ENCODE measurements around the gene NT5C1A.

The NT5C1A gene

GRCh38 chr1:39692152-39693074, 20.5 kb upstream of the NT5C1A start:
- H3K4ac ChIP-seq (ENCODE audit: low read depth in 1 of 2, low read length in 2 of 2): no peak overlapping the region
- H2AK5ac ChIP-seq (ENCODE audit: low read length, severe bottlenecking): no peak overlapping the region
- no peak overlapping the region for H2AFZ ChIP-seq (ENCODE audit: low read depth, low read length)
- no peak overlapping the region for H3K18ac ChIP-seq (ENCODE audit: low read depth in 1 of 2, low read length in 2 of 2)
- no peak for DNase-seq
- H2BK12ac ChIP-seq (ENCODE audit: low read length in 2 of 2): no peak overlapping the region
- H3K4me3 ChIP-seq (ENCODE audit: insufficient read depth in 1 of 2, low read depth in 1 of 2, low read length in 2 of 2): no peak overlapping the region
- H4K8ac ChIP-seq (ENCODE audit: low read length): no peak overlapping the region
- peaks cover 91 to 95% of the 10 kb centered on the region in 2 experiments for H3K27me3 ChIP-seq (ENCODE audit: control insufficient read depth in 1 of 2, insufficient read depth in 1 of 2, low read length in 2 of 2)
- H3K4me2 ChIP-seq (ENCODE audit: low read length, poor library complexity, severe bottlenecking): no peak overlapping the region
- H3K23ac ChIP-seq (ENCODE audit: low read length in 2 of 2): peak overlapping the region in 1 of 2 experiments; percentile 32
- H3K9ac ChIP-seq (ENCODE audit: low read length): no peak overlapping the region
- H3K4me1 ChIP-seq (ENCODE audit: control insufficient read depth, insufficient read depth, low read depth, low read length): peaks cover 14% of the 10 kb centered on the region
- no peaks in the 10 kb centered on the region for H3K79me1 ChIP-seq (replicated peaks; ENCODE audit: low read length, poor library complexity, severe bottlenecking)
- no peak overlapping the region for H3K14ac ChIP-seq (ENCODE audit: low read length in 2 of 2)
- no peak overlapping the region for H2BK5ac ChIP-seq (ENCODE audit: low read depth, low read length, poor library complexity, severe bottlenecking)
- no peak overlapping the region for H2BK15ac ChIP-seq (ENCODE audit: low read depth, poor library complexity, severe bottlenecking)
- no peak overlapping the region for H2BK120ac ChIP-seq (ENCODE audit: low read depth, low read length)
- 14% methylated on average over 54 of the region's 56 CpGs for WGBS
- H4K91ac ChIP-seq (ENCODE audit: low read length): no peak overlapping the region
- H3K27ac ChIP-seq (ENCODE audit: low read length, poor library complexity, severe bottlenecking): no peak overlapping the region
- H3K36me3 ChIP-seq (ENCODE audit: control insufficient read depth in 1 of 2, insufficient read depth in 2 of 2, low read depth in 1 of 2, low read length in 2 of 2): no peaks in the 10 kb centered on the region
- no peaks in the 10 kb centered on the region for H3K9me3 ChIP-seq (ENCODE audit: control insufficient read depth, low read length)

- H2BK12ac ChIP-seq (ENCODE audit: low read length in 2 of 2): no peak within 1 kb of the TSS
- no peak within 1 kb of the TSS for H3K9ac ChIP-seq (ENCODE audit: low read length)
- 21% methylated on average over 28 of the region's 47 CpGs for WGBS
- H2AK5ac ChIP-seq (ENCODE audit: low read length, severe bottlenecking): no peak within 1 kb of the TSS
- H2BK120ac ChIP-seq (ENCODE audit: low read depth, low read length): no peak within 1 kb of the TSS
- no peaks in the 10 kb centered on the region for H3K36me3 ChIP-seq (ENCODE audit: control insufficient read depth in 1 of 2, insufficient read depth in 2 of 2, low read depth in 1 of 2, low read length in 2 of 2)
- H3K23ac ChIP-seq (ENCODE audit: low read length in 2 of 2): peak within 1 kb of the TSS in 1 of 2 experiments; percentile 75
- no peaks in the 10 kb centered on the region for H3K9me3 ChIP-seq (ENCODE audit: control insufficient read depth, low read length)
- H3K4me2 ChIP-seq (ENCODE audit: low read length, poor library complexity, severe bottlenecking): peak within 1 kb of the TSS; percentile 43
- H4K91ac ChIP-seq (ENCODE audit: low read length): peak within 1 kb of the TSS; percentile 45
- H3K4ac ChIP-seq (ENCODE audit: low read depth in 1 of 2, low read length in 2 of 2): no peak within 1 kb of the TSS
- H3K27ac ChIP-seq (ENCODE audit: low read length, poor library complexity, severe bottlenecking): no peak within 1 kb of the TSS
- no peak within 1 kb of the TSS for H4K8ac ChIP-seq (ENCODE audit: low read length)
- H3K14ac ChIP-seq (ENCODE audit: low read length in 2 of 2): peak within 1 kb of the TSS in 1 of 2 experiments; percentile 44
- H3K27me3 ChIP-seq (ENCODE audit: control insufficient read depth in 1 of 2, insufficient read depth in 1 of 2, low read length in 2 of 2): peaks cover 92 to 95% of the 10 kb centered on the region in 2 experiments
- H3K4me3 ChIP-seq (ENCODE audit: insufficient read depth in 1 of 2, low read depth in 1 of 2, low read length in 2 of 2): peak within 1 kb of the TSS in 1 of 2 experiments; percentile 29
- no peak within 1 kb of the TSS for H3K18ac ChIP-seq (ENCODE audit: low read depth in 1 of 2, low read length in 2 of 2)
- H3K4me1 ChIP-seq (ENCODE audit: control insufficient read depth, insufficient read depth, low read depth, low read length): peaks cover 14% of the 10 kb centered on the region
- H3K79me1 ChIP-seq (replicated peaks; ENCODE audit: low read length, poor library complexity, severe bottlenecking): no peaks in the 10 kb centered on the region
- H2BK5ac ChIP-seq (ENCODE audit: low read depth, low read length, poor library complexity, severe bottlenecking): no peak within 1 kb of the TSS
- peak; percentile 83 for DNase-seq
- H2AFZ ChIP-seq (ENCODE audit: low read depth, low read length): no peak within 1 kb of the TSS
- H2BK15ac ChIP-seq (ENCODE audit: low read depth, poor library complexity, severe bottlenecking): no peak within 1 kb of the TSS
Measured at GRCh38 chr1:39691383-39692151, 19.7 kb upstream of the NT5C1A start, which contains the start of gene HPCAL4. TSS of gene HPCAL4 (minus strand) at chr1:39691433. CDS start at chr1:39684603, 6,830 bp downstream.

- Histone ChIP-seq H3K9me3 (ENCODE audit: control insufficient read depth, low read length) (no peaks in the 10 kb centered on the region), H3K36me3 (ENCODE audit: control insufficient read depth in 1 of 2, insufficient read depth in 2 of 2, low read depth in 1 of 2, low read length in 2 of 2) (no peaks in the 10 kb centered on the region), H3K18ac (ENCODE audit: low read depth in 1 of 2, low read length in 2 of 2) (no peak overlapping the region), H2AFZ (ENCODE audit: low read depth, low read length) (no peak overlapping the region), H3K9ac (ENCODE audit: low read length) (no peak overlapping the region), H4K8ac (ENCODE audit: low read length) (no peak overlapping the region), H3K27ac (ENCODE audit: low read length, poor library complexity, severe bottlenecking) (no peak overlapping the region), H2BK15ac (ENCODE audit: low read depth, poor library complexity, severe bottlenecking) (no peak overlapping the region), H3K4me1 (ENCODE audit: control insufficient read depth, insufficient read depth, low read depth, low read length) (peaks cover 14% of the 10 kb centered on the region), H3K4me2 (ENCODE audit: low read length, poor library complexity, severe bottlenecking) (peak overlapping the region; percentile 43), H2AK5ac (ENCODE audit: low read length, severe bottlenecking) (no peak overlapping the region), H3K14ac (ENCODE audit: low read length in 2 of 2) (no peak overlapping the region), H3K4me3 (ENCODE audit: insufficient read depth in 1 of 2, low read depth in 1 of 2, low read length in 2 of 2) (peak overlapping the region in 1 of 2 experiments; percentile 29), H3K27me3 (ENCODE audit: control insufficient read depth in 1 of 2, insufficient read depth in 1 of 2, low read length in 2 of 2) (peaks cover 92 to 96% of the 10 kb centered on the region in 2 experiments), H3K4ac (ENCODE audit: low read depth in 1 of 2, low read length in 2 of 2) (no peak overlapping the region), H2BK120ac (ENCODE audit: low read depth, low read length) (no peak overlapping the region), H3K79me1 (replicated peaks; ENCODE audit: low read length, poor library complexity, severe bottlenecking) (no peaks in the 10 kb centered on the region), H3K23ac (ENCODE audit: low read length in 2 of 2) (peak overlapping the region in 1 of 2 experiments; percentile 75), H4K91ac (ENCODE audit: low read length) (peak overlapping the region; percentile 45), H2BK12ac (ENCODE audit: low read length in 2 of 2) (no peak overlapping the region), H2BK5ac (ENCODE audit: low read depth, low read length, poor library complexity, severe bottlenecking) (no peak overlapping the region)
- DNase-seq: no peak
- 50% methylated on average over 7 of the region's 28 CpGs for WGBS
Measured at GRCh38 chr1:39690794-39691382, 19.0 kb upstream of the NT5C1A start.
